DOHH2 (cell line): ENCODE data around the gene TMEM18.

Experiments used
- H3F3A ChIP-seq: fragments of 200-600 bp; sonication (generic), shearing (Covaris generic); 2 replicates; pipeline ENCODE4 v1.6.0; 2016; ENCODE audit warnings: antibody characterized with exemption, mild to moderate bottlenecking; ENCODE audit not compliant: control insufficient read depth, insufficient read depth
- H3K27ac ChIP-seq: fragments of 200-600 bp; sonication (generic); 2 replicates; pipeline ENCODE4 v1.5.1; 2014; ENCODE audit warnings: low read depth, mild to moderate bottlenecking, low read length, moderate library complexity
- H3K27me3 ChIP-seq: fragments of 200-600 bp; sonication (generic); 2 replicates; pipeline ENCODE4 v1.6.1; 2014; ENCODE audit warnings: mild to moderate bottlenecking, low read length, mixed read lengths; ENCODE audit not compliant: control insufficient read depth
- H3K36me3 ChIP-seq: fragments of 200-600 bp; sonication (generic); 2 replicates; pipeline ENCODE4 v1.6.1; 2014; ENCODE audit warnings: mild to moderate bottlenecking, low read length, moderate library complexity, mixed read lengths; ENCODE audit not compliant: control insufficient read depth
- H3K4me1 ChIP-seq: fragments of 200-600 bp; sonication (generic); 2 replicates; pipeline ENCODE4 v1.6.1; 2014; ENCODE audit warnings: mild to moderate bottlenecking, low read length, mixed read lengths; ENCODE audit not compliant: control insufficient read depth
- H3K4me2 ChIP-seq: fragments of 200-600 bp; sonication (generic); 2 replicates; pipeline ENCODE4 v1.6.0; 2014; ENCODE audit warnings: mild to moderate bottlenecking, low read length, moderate library complexity
- H3K4me3 ChIP-seq: fragments of 200-600 bp; sonication (generic); 2 replicates; pipeline ENCODE4 v1.5.1; 2014; ENCODE audit warnings: mild to moderate bottlenecking, low read length, mixed read lengths
- H3K79me2 ChIP-seq: fragments of 200-600 bp; sonication (generic); 2 replicates; pipeline ENCODE4 v1.6.1; 2014; ENCODE audit warnings: mild to moderate bottlenecking, low read length, mixed read lengths; ENCODE audit not compliant: control insufficient read depth
- H3K9me2 ChIP-seq: fragments of 200-600 bp; sonication (generic); replicated peaks from 2 replicates; pipeline ENCODE4 v1.6.1; 2014; ENCODE audit warnings: mild to moderate bottlenecking, low read length, mixed read lengths; ENCODE audit not compliant: control insufficient read depth
- H3K9me3 ChIP-seq: fragments of 200-600 bp; sonication (generic); 2 replicates; pipeline ENCODE4 v1.6.1; 2014; ENCODE audit warnings: antibody characterized with exemption, low read length, mixed read lengths; ENCODE audit not compliant: control insufficient read depth, insufficient read depth
- H4K20me1 ChIP-seq: fragments of 200-600 bp; sonication (generic); 2 replicates; pipeline ENCODE4 v1.6.0; 2014; ENCODE audit warnings: low read depth, mild to moderate bottlenecking, antibody characterized with exemption, low read length, moderate library complexity; ENCODE audit not compliant: control insufficient read depth, insufficient read depth
- CTCF ChIP-seq: fragments of 200-600 bp; sonication (generic); IDR thresholded peaks from one replicate; pipeline ENCODE4 v1.5.1; 2014; ENCODE audit warnings: antibody characterized with exemption, mild to moderate bottlenecking, low read depth, low read length; ENCODE audit not compliant: poor library complexity, severe bottlenecking
- EZH2phosphoT487 ChIP-seq: fragments of 200-600 bp; sonication (generic); IDR thresholded peaks from 2 replicates; pipeline ENCODE4 v1.6.1; 2017; ENCODE audit warnings: borderline replicate concordance, mild to moderate bottlenecking, antibody characterized with exemption, low read length, moderate library complexity, mixed read lengths

Gene TMEM18

GRCh38 chr2:676647-677055 lies 555 bp downstream of the TMEM18 start:
- Histone ChIP-seq H3K4me3 (peak overlapping the region; percentile 91), H3K9me2 (no peaks in the 10 kb centered on the region), H3K27ac (peak overlapping the region; percentile 89), H3K36me3 (peaks cover 42% of the 10 kb centered on the region), H3K4me2 (peak overlapping the region; percentile 89), H3F3A (no peaks in the 10 kb centered on the region), H3K4me1 (peaks cover 29% of the 10 kb centered on the region), H3K79me2 (peaks cover 64% of the 10 kb centered on the region), H3K9me3 (no peaks in the 10 kb centered on the region), H3K27me3 (no peaks in the 10 kb centered on the region), H4K20me1 (peaks cover 23% of the 10 kb centered on the region)
- no peak for TF ChIP-seq EZH2phosphoT487
- no peak for TF ChIP-seq CTCF

DNA sequence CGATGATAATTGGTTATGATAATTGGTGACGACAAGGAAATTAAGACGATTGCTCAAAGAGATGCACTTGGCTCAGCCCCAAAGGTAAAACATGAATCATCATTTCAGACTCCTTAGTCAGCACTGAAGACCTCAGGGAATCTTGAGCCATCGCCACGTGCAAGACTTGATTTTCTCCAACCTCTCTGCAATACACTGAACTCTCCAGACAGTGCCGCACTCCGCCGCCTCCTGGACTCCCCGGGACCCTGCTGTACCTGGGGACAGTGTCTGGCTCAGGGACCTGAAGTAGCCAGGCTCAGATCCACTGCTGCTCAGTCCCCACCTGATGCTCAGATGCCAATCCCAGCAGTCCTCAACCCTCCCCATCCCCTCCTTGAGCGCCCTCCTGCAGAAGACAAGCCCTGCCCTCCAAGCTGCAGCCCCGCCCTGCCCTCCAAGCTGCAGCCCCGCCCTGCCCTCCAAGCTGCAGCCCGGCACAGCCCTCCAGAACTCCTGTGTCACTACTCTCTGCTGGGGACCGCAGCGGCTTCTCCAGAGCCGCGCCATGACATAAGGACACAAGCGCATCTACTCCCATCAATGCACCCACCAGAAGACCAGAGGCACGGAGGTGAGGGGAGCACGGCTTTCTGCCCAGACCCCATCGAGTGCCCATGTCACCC lies 1.1 kb downstream of the TMEM18 start:
- H3F3A ChIP-seq, result no peaks in the 10 kb centered on the region
- H3K4me2 ChIP-seq, result peak overlapping the region; percentile 89
- no peaks in the 10 kb centered on the region for H3K9me3 ChIP-seq
- H3K4me1 ChIP-seq, result peaks cover 29% of the 10 kb centered on the region
- H4K20me1 ChIP-seq, result peaks cover 23% of the 10 kb centered on the region
- H3K27ac ChIP-seq, result peak overlapping the region; percentile 26; the same call in 1 of the 2 replicates
- H3K27me3 ChIP-seq, result no peaks in the 10 kb centered on the region
- TF ChIP-seq CTCF, result no peak
- TF ChIP-seq EZH2phosphoT487, result no peak
- peaks cover 64% of the 10 kb centered on the region for H3K79me2 ChIP-seq
- H3K36me3 ChIP-seq, result peaks cover 42% of the 10 kb centered on the region
- H3K4me3 ChIP-seq, result peak overlapping the region; percentile 91
- H3K9me2 ChIP-seq, result no peaks in the 10 kb centered on the region

- TF ChIP-seq CTCF, result no peak
- no peak for TF ChIP-seq EZH2phosphoT487
- H3K27ac ChIP-seq, result no peak overlapping the region
These were observed 1.7 kb downstream of the TMEM18 start for GRCh38 chr2:675460-675859.

More at GRCh38 chr2:675460-675859, 1.7 kb downstream of the TMEM18 start:
- Histone ChIP-seq H3K9me3 (no peaks in the 10 kb centered on the region), H3K4me3 (peak overlapping the region; percentile 91), H3K9me2 (no peaks in the 10 kb centered on the region), H4K20me1 (peaks cover 23% of the 10 kb centered on the region), H3K4me2 (peak overlapping the region; percentile 89), H3K79me2 (peaks cover 64% of the 10 kb centered on the region), H3K4me1 (peaks cover 29% of the 10 kb centered on the region), H3F3A (no peaks in the 10 kb centered on the region), H3K27me3 (no peaks in the 10 kb centered on the region), H3K36me3 (peaks cover 49% of the 10 kb centered on the region)
